DMS53 treated with DMSO at 0.1 percent for 48 hours (cell line): ENCODE data around the gene BCL11B.
"Not testable (repeated sequence)": the region's sequence is repeated elsewhere in the genome, so short reads cannot be mapped to it uniquely, and the experiment has no call there.

Source experiments
- DNase-seq: peaks from one replicate; lab custom pipeline; 2025; ENCODE audit not compliant: unreplicated experiment; lab: John Stamatoyannopoulos, UW

Gene BCL11B

DNA sequence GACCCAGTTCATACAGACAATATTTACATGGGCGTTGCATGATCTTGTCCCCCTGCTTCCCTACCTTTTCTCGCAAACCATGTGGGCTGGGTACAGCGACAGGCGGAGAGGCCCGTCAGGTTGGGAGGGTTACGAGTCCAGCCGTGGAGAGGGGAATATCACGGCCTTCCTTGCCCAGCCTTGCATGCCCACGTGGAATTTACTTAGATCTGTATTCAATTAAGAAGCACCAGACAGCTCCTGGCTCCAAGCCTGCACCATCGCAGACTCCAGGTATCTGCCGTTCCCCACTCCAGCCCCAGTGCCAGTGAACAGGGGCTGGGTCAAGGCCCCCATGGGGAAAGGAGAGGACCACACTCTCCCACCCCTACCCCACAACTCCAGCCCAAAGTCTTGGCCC, 29.8 kb downstream of the BCL11B start:
- no peak for DNase-seq

- no peak for DNase-seq
Measured at GRCh38 chr14:99241325-99242010, 30.5 kb downstream of the BCL11B start.

GRCh38 chr14:99240627-99241324, 31.2 kb downstream of the BCL11B start:
- no peak for DNase-seq

DNA sequence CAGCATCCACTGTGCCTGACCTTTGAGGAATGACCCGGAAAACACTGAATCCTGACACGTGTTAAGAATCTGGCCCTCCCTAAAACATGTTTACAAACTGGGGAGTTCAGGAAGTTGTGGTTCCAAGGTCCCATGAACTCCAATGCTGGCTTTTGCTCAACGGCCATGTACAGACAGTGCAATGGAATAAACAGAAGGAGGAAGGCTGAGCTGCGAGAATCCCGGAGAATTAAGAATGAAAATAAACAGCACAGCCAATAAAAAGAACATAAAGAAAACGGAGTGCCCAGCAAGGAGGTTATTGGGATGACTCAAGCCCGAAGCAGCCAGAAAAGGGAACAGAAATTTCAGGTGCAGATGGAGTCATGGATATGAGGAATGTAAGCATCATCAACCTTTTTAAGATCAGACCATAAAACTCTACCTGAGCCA, 32.3 kb downstream of the BCL11B start:
- no peak for DNase-seq

DNA sequence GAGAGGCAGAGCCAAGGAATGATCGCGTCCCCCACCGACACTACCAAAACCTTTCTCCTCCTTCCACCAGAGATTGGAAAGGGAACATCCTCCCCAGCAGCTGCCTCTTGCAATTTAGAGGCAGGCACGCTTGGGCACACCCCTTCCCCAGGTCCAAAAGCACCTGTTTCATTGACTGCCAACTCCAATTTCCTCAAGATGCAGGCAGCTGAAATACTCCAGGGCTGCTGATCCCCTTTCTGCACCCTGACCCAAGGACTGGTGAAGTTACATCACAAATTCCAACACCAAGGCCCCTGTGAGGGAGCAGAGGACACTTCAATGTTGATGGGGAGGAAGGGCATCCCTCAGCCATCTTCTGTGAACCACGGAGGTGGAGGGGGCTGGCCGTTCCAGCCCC, 33.8 kb downstream of the BCL11B start:
- no peak for DNase-seq

DNA sequence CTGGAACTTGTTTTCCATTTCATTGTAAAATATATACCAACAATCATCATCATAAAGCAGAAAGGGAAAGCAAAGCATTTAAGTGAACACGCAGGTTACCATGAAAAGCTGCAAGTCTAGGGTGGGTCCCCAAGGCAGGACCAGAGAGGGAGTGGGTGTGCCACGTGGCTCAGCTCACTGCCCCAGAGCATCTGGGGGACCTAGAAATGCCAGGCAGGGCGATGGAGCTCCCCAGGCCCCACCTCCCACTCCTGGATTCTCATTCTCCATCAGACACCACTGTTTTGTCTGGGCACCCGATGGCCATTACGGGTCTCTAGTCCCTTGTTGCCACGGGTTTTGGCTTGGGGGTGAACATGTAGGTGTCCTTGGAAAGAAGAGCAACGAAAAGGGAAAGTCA, 34.7 kb downstream of the BCL11B start:
- no peak for DNase-seq

DNA sequence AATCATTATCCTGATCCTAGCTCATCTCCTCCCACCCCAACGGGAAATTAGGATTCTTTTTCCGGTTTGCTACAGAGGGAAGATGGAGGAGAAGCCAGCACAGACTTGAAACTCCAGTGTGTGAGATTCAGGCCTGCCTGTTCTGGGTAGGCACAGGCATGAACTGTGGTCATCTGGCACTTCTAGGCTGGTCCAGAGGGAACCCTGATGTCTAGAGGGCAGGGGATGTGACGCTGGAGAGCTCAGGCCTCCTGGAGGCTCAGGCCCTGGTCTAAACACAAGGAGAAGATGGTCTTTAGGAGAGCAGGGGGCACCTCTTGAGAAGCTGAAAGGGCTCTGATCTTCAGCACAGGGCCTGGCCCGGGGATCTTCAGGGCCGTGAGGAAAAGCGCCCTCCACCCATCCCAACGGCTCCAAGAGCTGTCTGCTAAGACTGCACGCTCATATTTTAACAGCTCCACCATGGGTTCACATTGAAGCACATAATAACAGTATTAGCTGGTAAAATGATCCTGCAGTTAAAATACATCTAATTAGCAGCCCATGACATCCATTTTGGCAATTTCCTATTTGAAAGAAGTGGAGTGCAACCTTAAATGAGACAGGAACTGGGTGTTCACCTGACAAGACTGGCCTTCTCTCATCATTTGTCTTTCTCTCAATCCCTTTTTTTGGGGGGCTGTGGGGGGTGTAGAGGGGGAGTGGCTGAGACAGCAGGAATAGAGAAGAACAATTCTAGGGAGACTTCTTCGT, 35.4 kb downstream of the BCL11B start:
- no peak for DNase-seq

DNA sequence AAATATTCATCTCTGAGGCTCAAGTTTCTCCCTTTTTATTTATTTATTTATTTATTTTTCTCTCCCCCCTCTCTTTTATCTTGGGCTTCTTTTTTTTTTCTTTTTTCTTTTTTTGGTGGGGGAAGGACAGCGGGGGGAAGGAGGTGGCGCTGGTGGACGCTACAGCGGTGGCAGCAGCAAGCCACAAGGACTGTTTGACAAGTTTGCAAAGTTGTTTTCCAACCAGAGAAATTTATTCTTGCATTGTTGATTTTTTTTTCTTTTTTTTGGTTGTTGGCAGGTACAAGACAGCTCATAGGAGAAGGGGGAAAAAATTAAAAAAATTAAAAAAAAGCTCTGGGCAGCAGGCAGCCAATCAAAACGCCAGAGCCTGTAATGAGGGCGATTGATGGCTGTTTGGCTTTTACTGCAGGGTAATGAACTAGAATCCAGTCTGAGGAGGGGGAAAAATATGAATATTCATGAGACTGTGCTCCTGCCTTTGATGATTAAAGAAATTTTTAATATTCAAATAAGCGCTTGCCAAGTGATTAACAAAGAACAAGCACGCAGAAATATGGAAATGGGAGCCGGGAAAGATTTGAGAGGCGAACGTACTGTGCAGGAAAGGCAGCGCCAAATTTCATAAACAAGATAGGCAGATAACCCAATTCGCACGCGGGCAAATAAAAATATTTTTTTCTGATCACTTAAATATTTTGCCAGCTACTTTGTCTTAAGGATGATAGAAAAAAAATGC, 36.2 kb downstream of the BCL11B start:
- DNase-seq = no peak

DNA sequence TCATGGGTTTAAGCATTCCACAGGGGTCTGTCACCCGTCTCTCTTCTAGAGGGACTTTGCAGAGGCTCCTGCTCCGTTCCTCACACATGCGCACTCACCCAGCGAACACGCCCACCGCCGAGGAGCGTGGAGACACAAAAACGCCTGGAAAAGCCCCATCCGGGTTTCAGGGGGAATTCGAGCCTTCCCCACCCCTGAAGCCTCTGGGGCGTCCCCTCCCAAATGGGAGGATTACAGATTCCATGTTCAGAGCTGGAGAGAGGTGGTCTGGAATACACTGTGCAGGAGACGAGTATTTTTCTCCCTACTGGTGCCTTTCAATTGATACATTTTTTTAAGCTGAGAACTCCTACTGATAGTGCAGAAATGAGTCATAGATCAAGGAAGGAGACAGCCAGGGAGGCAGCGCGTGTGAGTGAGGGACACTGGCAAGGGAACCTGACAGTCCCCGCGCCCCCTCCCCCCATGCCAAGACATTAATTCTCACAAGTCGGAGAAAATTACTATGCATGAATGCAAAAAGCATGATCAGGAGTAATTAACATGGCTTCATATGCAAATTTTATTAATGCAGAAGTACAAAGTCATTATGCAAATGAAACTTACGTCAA, 36.9 kb downstream of the BCL11B start:
- no peak for DNase-seq

GRCh38 chr14:99234355-99234754, 37.6 kb downstream of the BCL11B start:
- DNase-seq = no peak

GRCh38 chr14:99233222-99234035, 38.6 kb downstream of the BCL11B start:
- no peak for DNase-seq

DNA sequence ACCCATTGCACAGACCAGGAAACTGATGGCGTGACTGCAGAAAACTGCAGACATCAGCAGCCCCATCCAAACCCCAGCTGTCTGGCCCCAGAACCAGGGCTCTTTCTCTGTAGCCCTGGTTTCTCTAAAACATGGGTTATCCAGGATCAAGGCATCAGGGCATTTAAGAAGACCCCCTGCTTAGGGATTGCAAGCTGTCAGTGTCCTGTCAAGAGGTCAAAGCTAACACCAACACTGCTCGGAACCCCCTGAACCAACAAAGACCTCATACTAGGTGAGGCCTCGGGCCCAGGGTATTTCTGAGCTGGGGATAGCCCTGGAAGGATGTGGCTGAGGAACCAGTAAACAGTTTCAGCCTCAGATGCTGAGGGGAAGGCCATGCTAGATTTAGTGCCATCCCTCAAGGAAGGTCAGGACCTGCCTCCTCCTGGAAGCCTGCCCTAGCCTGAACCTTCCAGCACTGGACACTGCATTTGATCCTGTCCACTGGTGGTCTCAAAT, 39.2 kb downstream of the BCL11B start:
- no peak for DNase-seq

GRCh38 chr14:99231850-99232713, 39.9 kb downstream of the BCL11B start:
- DNase-seq = no peak

- DNase-seq = no peak
Measured at GRCh38 chr14:99231161-99231849, 40.7 kb downstream of the BCL11B start.

DNA sequence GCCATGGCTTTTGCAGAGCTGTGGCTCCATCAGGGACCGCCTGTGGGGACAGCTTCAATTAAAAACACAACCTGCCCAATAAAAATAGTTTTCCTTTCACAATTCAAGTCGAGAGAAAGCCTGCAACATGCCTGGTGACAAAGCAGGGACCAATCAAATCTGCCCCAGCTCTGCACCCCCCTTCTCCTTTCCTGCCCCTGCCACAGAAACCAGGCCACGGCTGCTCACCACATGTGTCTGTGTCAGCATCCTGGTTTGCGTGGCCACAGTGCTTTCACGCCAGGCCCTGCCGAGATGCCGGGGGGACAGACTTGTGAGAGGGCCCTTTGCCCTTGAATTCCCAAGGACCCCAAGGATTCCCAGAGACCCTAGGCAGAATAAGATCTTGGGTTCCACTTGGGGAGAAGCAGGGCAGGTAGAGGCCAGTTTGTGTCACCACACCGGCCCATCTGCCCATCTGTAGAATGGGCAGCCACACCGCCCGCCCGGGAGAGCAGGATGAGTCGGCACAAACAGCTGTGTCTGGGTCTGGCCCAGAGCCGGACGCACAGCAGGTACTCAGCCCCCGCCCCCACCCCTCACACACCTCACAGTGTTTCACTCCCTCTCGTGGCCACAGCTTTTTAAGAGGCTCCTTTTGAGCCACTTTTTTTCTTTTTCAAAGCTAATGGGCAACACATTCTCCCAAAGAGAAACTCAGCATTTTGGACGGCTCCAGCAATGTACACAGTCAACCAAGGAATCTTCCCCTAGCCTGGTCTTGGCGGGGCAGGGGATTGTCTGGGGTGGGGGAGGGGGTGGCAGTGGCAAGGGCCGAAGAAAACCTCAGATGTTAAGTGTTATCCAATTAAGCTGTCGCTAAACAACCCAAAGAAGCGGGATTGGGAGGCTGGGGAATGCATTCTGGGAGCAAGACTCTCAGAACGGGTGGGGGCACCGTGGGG, 41.5 kb downstream of the BCL11B start:
- no peak for DNase-seq

DNA sequence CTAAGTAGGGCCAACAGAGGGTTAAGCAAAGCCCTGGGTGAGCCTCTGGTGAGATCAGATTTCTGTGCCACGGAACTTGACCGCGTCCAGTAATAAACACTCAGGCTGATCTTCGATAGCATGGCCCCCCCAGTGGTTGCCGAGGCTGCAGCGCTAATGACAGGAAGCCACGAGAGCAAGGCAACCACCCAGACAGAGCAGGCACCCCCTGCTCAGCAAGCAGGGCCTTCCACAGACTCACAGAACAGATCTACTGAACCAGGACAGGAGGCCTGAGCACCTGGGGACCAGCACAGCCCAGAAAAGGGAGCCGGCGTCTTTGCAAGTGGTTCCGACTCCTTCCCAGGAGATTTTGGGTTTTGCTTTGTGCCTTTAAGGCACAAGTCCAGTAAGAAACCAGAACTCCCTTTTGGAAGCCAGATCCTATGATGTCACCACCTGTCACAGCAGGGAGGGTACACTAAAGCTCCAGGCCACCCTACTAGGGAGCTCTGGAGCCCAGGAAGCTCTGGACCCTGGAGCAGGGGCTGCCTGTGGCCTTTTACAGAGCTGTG, 42.3 kb downstream of the BCL11B start:
- DNase-seq = no peak

- not testable (repeated sequence) for DNase-seq
Measured at GRCh38 chr14:99228760-99229159, 43.2 kb downstream of the BCL11B start.
